ENCODE data around the gene FNDC3B. TPM values are rescaled to one million over a fixed set of nuclear protein-coding genes. Genes with fewer than 3 reads are reported as not detected.

Gene FNDC3B
- polyA plus RNA-seq, 1 donor, result 56.3 TPM

DNA sequence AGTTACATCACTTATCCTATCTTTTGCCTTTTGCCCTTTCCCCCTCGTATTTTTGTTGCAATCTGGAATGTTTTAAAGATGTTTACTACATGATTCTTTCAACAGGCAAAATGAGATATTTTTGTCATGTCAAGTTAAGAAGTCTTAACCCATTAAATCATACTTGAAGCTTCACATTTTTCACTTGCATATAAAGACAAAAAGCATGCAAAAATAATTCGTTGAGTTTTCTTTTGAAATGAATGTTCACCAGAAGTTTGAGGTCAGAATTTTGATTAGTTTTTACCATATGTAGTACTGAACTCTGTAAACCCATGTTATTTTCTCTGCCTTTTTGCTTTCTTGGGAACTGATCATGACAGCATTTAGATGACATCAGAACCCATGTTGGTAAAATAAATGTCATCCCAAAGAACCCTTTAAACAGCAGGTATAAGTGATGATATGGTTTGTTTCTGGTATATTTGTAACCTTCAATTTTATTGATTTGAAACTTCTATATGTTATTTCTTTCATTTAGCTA, 220.4 kb downstream of the FNDC3B start:
- DNase-seq (ENCODE audit: low read depth), result no peak

DNA sequence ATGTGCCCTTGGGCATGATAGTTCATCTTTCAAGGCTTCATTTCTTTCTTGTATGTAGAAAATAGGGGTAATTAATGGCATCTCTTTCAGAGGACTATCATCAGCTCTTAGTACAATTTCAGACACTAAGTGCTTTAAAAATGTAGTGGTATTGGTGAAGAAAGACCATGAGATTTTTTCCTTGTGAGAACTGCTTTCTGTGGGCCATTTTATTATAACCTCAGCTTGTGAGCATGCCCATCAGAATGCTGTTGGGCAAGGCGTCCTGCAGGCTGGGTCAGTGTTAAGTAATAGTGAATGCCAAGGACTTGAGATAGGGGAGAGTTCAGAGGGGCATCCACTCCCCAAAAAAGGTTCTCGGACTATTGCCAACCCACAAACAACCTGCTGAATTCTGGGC, 221.0 kb downstream of the FNDC3B start:
- DNase-seq (ENCODE audit: low read depth), result no peak

DNA sequence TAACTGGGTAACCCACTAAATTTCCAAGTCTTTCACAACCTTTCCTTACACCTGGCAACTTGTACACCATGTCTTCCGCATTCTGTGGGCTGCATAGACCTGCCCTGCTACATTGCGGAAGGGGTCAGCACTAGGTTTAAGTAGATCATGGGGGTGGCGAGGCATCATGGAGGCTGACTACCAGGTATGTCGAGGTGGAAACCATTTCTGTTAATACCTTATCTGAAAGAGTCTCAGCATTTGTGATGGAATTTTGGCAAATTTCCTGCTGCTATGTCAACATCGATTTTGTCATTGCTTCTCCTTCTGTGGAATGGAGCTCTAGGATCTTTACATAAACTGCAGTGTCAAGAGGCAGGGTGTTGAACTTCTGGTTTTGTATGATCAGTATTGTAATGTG, 221.7 kb downstream of the FNDC3B start:
- no peak for DNase-seq (ENCODE audit: low read depth)

DNA sequence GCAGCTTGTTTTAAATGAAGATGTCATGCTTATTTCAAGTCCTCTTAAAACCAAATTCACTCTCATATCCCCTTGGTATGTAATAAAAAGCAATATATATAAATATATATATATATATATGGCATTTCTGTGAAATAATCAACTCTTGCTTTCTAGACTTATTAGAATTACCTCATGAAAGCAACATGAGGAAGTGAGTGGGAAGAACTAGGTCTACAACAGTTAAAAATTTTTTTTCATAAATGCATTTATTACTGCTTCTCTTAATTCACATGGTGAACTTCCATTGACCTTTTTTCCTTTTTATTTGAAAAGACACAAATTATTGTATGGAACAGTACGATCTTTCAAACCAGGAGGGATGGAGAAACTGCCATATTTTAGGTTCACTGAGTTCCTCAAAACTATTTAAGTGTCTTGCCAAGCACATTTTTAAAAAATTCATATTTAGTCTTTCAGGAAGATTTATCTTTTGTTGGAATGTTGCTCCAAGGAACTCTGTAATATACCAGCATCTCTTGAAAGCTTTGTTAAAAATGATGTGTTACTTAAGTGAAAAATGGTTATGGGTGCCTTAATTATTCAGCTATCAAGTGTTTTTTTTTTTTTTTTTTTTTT, 223.7 kb downstream of the FNDC3B start:
- no peak for DNase-seq (ENCODE audit: low read depth)

DNA sequence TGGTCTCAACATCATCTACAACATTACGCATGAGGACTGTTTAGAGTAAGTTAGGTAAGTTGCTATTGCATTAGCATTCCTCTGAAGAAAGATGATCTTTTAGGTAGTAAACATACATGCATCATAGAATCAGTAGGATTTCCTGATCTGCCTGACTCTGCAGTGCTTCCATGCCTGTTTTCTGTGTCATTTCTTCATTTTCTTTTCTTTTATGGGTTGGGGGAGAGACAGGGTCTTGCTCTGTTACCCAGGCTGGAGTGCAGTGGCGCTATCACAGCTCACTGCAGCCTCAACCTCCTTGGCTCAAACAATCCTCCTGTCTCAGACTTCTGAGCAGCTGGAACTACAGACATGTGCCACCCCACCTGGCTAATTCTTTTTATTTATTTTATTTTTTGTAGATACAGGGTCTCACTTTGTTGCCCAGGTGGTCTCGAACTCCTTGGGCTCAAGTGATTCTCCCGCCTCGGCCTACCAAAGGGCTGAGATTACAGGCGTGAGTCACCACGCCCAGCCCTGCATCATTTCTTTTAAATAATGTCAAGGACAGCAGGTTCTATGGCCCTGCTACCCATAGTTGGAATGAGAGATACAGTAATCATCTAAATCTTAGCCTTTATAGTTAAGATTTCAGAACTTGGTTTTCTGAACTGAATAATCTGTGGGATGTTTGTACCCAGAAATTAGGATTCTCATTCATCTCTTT, 224.6 kb downstream of the FNDC3B start:
- no peak for DNase-seq (ENCODE audit: low read depth)

DNA sequence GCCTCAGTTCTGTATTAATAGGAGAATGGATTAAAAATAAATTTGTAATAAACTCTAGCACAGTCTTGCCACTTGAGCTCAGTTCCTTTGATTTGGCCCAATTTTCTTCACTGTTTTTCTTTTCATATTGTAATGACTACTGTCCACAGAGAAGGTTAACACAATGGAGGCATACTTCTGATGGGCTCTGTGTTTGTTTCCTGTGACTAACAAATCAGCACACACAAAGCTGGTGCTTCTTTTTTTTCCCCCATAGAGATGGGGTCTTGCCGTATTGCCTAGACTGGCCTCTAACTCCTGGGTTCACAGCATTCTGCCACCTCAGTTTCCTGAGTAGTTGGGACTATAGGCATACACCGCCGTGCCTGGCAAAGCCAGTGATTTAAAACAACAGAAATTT, 226.7 kb downstream of the FNDC3B start:
- no peak for DNase-seq (ENCODE audit: low read depth)

DNA sequence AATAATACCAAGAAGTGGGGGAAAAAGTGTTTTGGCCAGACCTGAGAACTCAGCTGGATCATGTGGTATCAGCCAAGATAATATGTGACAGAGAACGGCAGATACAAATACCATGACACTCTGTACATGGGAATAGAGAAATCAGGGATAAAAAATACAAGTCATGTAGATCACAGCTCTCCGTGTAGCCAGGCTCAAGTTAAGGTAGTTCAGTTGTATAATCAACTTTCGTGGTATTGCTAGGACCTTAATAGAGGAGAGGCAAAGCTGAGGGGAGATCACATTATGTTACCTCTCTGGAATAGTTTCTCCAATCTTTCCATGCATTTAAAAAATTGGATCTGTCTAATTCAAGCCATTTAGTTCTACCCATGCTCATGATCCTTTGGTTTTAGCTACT, 229.0 kb downstream of the FNDC3B start:
- DNase-seq (ENCODE audit: low read depth), result no peak

DNA sequence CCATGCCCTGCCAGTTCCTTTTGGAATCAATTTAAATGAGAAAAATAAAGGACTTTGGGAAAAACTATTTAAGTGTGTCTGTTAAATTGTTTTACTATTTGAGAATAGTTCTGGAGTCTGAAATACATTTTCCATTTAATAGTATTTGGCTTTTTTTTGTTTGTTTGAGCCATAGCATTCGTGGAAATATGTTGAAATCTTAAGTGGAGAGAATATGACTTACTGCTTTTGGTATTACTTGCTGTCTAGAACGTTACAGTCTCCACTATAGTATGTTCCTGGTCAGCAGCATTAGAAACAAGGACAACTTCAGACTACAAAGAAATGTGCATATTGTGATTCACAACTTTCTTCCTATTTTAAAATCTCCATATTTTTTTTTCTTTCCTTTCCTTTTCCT, 229.5 kb downstream of the FNDC3B start:
- peak; percentile 54 for DNase-seq (ENCODE audit: low read depth)

DNA sequence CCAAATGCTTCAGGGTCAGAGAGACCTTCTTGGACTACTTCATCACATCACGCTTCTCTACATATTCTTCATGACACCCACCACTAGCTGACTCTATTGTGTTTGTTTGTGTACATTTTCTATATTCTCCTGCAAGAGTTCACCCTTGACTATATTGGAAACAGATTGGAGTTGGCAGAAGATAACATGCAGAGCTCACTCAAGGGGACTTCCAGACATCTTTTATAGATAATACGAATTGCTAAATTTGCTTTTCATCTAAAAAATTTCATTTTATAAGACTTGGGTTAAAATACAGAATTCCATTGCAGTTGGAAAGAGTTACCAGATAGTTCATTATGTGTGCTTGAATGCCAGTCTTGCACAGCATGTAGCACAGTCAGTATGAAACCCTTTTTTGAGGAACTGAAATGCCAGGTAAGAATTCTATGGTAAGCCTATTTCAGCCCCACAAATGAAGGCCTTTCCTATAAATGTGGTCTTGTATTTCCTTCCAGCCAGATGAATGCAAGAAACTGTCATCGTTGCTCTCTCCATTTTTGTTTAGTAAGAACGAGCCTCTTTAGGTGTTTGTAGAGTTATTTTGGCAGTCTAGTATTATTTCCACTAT, 231.3 kb downstream of the FNDC3B start:
- DNase-seq (ENCODE audit: low read depth), result no peak

DNA sequence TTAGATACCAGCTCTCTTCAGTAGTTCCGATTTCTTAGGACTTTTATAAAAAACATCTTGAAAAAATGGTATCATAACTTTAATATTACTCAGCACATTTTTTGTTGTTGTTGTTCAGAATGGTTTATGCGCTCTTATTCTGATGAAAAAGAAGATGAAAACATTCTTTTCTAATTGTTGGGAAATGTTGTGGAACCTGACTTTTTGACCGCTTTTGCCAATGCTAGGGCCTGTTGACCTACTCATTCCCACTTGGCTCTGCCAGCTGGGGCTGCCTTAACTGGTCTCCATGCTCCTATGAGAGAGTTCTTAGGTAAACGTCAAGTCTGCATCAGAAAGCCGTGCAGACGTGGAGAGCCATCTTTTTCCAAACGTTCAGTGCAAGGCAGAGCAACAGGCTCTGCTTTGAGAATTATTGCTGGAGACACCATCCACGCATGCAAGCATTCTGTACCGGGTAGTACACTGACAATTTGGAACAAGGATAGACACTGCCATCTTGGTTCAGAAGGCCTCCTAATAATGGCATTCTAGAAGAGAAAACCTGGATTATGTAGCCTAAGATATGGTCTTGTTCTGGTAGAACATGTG, 232.1 kb downstream of the FNDC3B start:
- DNase-seq (ENCODE audit: low read depth), result no peak

DNA sequence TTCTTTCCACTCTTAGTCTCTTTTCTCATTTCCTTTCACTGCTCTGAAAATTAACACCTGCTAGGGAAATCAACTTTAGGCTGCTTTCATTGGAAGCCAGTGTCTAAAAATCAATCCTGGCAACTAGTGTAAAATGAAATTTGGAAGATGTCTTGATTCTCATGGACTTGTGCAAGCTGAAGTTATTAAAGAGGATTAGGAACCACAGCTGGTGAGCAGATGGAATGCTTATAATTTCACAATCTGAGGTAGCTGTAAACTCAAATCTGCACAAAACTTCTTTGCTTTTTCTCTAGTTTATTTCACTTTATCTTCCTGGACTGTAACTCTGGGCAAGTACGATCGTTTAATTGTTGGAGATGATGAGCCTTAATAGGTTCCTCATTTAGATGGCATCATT, 233.3 kb downstream of the FNDC3B start:
- DNase-seq (ENCODE audit: low read depth), result no peak

DNA sequence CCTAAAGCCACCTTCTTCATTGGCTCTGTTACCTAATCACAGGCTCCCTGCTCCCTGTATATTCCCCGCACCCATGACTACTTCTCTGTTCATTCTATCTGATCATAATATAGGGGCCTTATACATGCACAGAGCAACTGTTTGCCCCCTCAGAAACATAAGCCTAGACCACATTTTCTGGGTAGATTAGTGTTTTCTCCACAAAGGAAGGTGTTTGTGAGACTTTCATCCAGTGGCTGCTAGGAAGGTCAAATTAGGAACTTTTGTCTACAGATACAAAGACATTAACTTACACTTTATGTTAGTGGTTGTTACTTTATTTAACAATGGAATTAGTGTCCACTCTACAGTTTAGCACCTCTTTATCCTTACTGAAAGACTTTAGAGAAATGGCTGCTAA, 234.0 kb downstream of the FNDC3B start:
- no peak for DNase-seq (ENCODE audit: low read depth)

DNA sequence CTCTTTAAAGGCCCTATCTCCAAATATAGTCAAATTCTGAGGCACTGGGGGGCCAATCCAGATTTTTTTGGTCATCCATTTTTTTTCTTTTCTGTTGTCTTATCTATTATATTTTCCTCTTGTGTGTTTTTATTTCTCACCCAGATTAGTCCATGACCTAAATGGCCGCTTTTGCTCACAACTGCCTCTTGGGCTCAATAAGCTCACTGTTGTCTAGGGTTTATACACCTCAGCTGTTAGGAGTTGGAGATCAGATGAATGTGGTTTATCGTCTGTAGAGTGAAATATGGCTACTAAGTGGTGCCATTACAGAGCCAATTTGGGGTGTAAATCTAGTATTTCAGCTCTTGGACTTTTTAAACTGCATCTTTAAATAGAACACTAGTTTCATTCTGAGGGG, 235.5 kb downstream of the FNDC3B start:
- no peak for DNase-seq (ENCODE audit: low read depth)

DNA sequence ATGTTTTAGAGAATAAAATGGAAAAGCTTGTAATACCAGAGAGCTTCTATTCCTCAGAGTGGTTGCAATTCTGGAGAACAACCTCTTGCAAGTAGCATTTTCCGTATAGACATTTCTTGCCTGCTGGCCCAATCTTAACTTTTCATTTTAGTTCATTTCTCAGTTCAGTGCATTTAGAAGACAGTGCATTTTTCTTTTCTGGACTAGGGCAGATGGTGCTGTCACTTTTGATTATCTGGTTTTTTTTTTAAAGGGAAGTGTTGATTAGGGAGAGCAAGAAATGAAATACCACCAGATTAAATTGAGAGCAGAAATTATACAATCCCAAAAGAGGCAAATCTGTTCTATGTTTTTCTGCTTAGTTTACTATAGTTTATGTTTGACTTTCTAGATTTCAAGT, 236.2 kb downstream of the FNDC3B start:
- DNase-seq (ENCODE audit: low read depth), result no peak

DNA sequence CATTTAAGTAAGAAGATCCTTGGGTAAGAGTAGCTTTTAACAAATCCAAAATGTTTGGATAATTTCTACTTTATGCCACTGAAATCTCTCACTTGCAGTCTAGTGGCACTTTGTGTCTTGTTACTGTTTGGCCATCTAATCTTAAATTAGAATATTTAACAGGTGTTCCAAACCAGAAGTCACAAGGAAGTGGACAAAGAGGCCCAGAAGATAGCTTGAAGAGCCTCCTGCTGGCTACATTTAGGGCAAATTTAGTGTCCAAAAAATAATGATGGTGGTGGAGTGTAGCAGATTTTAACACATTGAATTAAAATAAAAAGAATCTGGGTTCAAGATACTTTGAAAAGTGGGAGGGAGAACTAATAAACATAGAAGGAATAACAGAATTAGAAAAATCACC, 236.7 kb downstream of the FNDC3B start:
- no peak for DNase-seq (ENCODE audit: low read depth)

DNA sequence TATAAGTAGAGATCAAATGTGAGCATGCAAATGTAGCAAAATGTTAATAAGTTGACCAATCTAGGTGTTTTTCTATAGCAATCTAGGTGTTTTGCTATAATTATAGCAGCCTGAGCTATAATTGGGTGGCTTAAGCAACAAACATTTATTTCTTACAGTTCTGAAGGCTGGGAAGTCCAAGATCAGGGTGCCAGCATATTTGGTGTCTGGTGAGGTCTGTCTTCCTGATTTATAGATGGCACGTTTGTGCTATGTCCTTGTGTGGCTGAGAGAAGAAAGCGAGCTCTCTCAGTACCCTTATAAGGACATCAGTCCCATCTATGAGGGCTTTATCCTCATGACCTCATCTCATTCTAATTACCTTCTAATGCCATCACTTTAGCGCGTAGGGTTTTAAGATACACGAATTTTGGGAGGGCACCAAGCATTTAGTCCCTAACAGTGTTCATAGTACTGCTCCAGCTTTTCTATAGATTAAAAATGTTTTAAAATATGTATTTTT, 237.8 kb downstream of the FNDC3B start:
- no peak for DNase-seq (ENCODE audit: low read depth)

DNA sequence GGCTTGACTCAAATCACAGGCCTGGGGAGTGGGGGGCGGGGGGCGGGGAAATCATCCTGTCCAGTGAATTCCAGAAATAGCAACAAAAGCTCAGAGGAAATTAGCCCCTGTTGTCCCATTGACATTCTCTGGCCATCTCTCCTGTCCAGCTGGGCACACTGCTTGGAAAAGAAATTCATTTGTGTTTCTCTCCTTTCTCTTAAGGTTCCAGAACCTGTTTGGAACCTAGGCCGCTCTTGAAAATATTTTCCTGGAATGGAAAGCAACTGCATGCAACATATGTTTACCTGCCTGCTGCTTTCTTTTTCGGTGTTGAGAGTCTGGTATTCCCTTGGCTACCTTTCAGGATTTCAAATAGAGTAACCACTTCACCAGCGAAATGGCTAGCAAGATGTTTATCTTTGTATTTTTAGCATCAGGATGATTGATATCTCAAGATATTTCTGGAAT, 239.8 kb downstream of the FNDC3B start:
- no peak for DNase-seq (ENCODE audit: low read depth)

DNA sequence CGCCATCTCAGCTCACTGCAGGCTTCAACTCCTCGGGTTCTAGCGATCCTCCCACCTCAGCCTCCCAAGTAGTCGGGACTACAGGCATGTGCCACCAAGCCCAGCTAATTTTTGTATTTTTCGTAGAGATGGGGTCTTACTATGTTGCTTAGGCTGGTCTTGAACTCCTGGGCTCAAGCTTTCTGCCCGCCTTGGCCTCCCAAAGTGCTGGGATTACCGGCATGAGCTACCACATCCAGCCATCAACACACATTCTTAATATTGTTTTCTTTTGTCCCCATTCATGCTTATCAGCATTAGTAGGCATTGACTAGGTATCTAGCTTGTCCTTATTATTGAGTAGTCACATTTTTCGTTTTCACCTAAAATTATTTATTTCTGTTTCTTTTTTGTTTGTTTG, 240.6 kb downstream of the FNDC3B start:
- no peak for DNase-seq (ENCODE audit: low read depth)

DNA sequence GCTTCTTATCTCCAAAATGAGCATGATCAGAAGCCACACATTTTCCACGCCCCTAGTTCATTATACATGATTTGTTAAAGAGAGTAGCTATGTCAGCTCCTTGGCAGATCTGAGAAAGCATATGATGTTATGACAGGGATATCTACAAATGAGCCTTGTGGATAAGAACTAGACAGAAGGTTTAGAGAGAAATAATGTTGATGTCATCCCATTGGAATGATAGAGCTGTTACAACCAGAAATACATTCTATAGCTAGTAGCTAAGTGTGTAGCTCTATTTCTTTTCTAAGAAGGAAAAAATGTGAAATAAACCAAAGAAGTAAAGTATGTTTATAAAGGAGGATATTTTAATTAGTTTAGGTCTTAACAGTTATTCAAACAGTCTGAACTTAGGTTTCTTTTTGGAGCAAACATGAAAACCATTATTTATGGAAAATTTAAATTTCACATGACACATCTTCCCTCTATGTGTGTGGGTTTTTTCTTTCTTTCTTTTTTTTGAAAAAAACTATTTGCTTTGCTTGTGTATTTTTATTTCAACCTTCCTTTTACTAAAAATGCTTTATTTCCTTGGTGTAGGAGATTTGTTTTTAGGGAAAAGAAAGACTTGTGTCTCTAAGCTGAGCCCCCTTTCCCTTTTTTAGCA, 241.2 kb downstream of the FNDC3B start:
- no peak for DNase-seq (ENCODE audit: low read depth)

DNA sequence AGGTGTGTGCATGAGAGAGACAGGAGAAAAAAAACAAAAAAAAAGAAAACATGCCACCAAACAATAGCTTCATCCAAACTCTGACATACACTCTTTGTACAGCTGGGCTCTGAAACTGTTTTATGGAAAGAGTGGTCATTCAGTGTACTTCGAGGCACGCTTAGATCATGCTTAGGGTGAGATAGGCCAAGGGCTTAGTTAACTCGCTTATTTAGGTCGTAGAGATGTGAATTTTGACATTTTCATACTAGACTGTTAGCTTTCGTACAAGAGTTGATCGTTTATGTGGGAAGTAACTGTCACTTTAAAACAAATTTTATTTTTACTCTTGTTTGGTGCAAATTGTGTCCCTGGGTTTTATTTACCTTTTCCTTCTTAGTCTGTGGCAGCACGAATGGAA, 242.5 kb downstream of the FNDC3B start:
- DNase-seq (ENCODE audit: low read depth), result no peak

DNA sequence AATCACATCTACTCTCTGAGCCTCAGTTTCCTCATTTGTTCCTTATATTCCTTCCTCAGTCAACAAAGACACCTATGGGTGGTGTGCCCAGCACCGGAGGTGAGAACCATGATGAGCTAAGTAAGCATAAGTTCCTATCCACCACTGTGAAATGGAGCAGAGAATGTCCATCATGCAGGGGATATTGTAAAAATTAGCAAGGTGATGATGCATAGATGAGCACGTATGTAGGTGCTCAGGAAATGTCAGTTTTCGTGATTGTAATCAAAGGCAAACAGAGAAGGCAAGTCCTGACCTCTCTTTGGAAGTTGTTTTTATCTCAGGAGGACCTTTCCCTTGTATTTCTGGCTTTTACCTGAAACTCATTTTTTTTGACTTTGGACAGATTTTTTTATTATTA, 243.5 kb downstream of the FNDC3B start:
- no peak for DNase-seq (ENCODE audit: low read depth)

DNA sequence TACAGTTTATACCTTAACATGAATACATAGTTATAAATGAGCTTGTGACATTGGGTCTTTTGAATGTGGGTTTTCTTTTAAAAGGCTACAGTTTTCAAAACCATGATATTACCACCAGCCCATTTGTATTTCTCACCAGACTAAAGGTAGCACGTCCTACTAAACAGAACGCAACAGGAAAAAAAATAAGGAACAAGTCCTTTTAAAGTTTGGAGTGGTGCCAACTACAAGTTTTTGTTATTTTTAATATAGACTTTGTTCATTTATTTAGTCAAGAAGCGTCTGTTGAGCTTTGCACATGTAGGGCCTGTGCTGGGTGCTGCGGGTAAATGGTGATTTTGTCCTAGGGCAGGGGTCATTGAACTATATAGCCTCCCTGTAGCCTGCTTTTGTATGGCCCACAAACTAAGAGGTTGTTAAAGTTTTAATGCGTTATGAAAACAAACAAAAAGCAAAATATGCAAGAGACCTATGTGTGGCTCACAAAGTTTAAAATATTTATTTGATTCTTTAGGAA, 244.5 kb downstream of the FNDC3B start:
- DNase-seq (ENCODE audit: low read depth), result no peak

Data from forelimb muscle (tissue), 1 donor.